ENCODE data around the gene COL6A5.
"Not testable (repeated sequence)": the region's sequence is repeated elsewhere in the genome, so short reads cannot be mapped to it uniquely, and the experiment has no call there.

COL6A5 gene

DNA sequence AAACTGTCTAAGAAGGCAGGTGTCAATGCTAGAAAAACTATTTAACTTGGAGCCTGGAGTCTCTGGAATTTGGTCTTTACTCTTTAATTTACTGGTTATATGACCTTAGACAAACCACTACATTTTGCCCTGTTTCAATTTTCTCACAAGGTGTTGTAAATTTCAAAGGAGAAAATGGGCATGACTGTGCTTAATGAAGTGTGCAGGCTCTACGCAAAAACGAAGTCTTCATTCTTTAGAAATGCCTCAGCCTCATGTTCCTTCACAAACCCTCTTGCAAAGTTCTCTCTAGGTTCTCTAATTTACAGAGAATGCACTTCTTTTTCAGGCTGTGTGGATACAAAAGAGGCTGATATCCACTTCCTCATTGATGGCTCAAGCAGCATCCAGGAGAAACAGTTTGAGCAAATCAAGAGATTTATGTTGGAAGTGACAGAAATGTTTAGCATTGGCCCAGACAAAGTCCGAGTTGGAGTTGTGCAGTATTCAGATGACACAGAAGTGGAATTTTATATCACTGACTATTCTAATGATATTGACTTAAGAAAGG is 39.1 kb downstream of the COL6A5 start:
- DNase-seq (ENCODE audit: low read depth in 3 of 3, low spot score in 1 of 3): no peak

DNA sequence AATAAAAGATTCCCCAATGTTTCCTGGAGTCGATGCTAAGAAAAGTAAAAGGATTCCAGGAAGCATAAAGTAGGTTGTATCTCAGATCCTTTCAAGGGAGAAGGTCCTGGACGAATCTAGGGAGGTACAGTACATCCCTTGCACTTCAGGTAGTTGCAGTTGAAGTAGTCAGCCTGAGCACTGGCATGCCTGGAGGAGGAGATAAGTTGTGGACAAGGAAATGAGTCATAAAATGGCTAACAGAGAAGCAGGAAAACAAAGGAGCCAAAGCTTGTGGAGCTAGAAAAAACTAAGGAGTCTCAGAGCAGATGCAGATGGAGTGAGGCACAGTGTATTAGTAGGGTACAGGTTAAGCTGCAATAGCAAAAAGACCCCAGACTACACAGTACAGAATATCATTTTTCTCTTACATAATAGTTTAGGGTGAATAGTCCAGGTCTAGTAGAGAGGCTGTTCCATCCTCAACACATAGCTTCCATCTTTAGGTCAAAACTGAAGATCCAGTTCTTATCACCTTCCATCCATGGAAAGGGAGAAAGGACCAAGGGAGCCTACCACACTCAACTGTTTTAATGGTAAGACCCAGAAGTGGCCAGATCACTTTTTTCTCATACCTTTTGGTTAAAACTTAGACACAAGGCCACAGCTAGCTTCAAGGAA is 41.3 kb downstream of the COL6A5 start:
- DNase-seq (ENCODE audit: low read depth in 3 of 3, low spot score in 1 of 3): no peak

DNA sequence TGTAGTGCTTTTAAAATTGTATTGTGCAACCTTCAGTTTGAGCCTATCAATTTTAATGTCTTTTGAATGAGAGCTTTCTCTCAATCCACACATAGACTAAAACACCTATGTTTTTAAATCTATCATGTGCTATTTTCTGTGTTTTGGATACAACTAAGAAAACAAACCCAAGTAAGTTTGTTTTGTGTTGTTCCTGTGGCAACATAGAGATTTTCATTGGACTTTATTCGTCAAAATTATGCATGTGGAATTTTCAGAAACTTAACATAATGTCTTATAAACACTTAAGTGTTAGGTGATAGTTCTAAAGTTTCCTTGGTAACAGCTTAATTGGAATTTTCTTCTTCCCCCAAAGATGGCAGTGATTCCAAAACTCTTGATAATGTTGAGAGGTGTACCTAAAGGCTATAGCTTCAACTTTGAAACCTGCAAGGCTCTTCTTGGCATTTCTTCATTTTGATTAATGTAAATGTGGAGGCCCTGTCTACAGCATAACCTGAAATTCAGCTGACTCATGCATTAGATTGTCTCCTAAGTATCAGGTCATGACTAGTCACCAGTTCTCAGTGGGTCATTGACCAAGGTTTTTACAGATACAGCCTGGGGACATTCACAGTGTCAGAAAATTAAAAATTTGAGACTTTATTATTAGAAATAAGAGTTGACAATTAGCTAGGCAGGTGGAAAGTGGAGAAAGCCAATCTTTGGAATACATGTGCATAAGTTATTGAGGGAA is 44.4 kb downstream of the COL6A5 start:
- no peak for DNase-seq (ENCODE audit: low read depth in 3 of 3, low spot score in 1 of 3)

DNA sequence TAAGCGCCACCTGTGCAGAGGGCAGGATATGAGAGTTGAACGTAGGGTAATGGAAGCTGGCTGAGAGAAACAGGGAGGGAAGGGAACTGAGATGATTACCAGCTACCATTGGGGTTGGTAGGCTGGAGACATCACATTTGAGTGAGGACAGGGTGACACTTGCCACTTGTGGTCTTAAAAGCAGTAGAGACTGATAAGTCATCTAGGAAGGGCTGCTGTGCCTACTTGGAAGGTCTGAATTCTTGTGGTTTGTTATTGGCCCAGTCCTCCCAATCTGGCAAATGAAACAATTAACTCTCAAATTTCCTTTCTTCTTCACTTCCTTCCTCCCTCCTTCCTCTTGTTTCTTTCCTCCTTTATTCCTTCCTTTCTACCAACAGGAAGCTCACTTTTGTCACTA is 46.8 kb downstream of the COL6A5 start:
- no peak for DNase-seq (ENCODE audit: low read depth in 3 of 3, low spot score in 1 of 3)

DNA sequence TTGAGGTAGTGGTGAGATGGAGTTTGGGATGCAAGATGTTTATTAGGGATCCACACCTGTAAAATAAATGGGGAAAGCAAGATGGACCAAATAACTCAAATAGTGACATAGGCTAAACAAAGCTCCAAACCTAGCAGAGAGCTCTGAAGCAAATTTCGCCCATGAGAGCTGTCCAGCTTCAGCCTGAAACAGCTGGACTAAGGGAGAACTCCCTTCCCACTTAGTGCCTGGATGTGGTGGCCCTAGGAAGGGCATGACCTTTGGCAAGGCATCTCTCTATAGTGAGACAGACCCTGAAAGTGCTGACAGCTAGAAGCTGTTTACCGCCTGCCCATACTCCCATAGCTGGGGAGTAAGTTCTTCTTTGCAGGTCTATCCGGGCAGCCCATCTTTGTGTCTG is 48.1 kb downstream of the COL6A5 start:
- DNase-seq (ENCODE audit: low read depth in 3 of 3, low spot score in 1 of 3): no peak

DNA sequence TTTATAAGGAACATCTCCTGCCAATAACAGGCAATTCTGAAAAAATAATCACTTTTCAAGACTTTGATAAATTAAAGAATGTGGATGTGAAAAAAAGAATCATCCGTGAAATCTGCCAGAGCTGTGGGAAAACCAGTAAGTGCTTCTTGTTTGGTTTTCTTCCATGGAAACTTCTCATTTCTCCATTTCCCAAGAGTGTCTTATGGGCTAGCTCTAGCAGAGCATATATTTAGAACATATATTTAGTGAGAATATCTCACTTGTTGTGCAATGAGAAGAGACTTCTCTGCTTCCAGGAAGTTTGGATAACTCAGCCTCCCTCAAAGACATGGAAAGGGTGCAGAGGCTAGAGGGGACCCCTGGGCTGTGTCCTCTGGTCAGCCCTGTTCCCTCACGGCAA is 49.9 kb downstream of the COL6A5 start:
- DNase-seq (ENCODE audit: low read depth in 3 of 3, low spot score in 1 of 3): no peak

DNA sequence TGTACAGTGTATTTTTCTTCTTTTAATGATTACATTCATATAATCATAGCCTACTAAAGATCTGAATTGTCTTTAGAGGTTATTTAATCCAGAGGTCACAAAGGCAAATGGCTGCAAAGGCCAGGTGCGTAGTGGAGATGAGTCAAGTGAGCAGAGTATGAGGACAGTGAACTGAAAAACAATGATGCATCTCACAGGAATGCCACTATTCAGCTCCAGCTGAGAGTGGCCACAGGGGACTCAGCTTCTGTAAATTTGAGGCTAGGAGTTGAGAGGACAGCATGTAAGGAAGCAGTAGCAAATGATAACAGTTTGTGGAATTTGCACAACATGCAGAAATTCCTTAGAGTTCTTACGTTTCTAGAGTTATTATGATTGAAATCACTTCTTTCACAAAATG is 50.4 kb downstream of the COL6A5 start:
- DNase-seq (ENCODE audit: low read depth in 3 of 3, low spot score in 1 of 3): no peak

DNA sequence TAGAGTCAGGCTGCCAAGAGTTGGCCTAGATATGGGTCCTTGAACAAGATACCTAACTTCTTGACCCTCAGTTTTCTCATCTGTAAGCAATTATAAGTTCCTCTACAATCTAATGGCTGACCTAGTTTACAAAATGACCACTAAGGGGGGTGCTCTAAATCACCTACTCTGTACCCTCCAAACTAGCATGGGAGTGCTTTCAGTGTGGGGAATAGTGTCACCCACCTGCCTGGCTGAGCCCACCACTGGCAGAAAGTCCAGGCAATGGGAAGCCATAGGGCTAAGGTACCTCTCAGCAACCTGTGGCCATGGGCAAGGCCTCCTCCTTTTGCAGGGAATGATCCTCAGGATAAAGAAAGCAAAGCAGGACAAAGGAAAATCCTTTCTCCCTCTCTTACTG is 58.9 kb downstream of the COL6A5 start:
- DNase-seq (ENCODE audit: low read depth in 3 of 3, low spot score in 1 of 3): no peak

DNA sequence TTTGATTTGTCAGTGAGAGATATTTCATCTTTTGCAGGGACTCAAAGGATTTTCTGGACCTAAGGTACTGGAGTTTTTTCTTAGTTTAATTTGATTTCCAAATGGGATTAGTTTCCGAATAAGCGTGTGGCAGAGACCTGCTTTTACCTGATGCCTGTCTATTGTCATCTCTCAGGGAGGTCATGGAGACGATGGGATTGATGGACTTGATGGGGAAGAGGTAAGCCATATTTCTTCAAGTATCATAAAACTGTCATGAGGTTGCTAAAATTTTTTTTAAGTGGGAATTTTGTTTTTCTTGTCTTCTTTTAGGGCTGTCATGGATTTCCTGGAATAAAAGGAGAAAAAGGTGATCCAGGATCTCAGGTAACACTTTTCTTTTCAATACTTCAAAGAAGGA is 60.5 kb downstream of the COL6A5 start:
- DNase-seq (ENCODE audit: low read depth in 3 of 3, low spot score in 1 of 3): no peak

DNA sequence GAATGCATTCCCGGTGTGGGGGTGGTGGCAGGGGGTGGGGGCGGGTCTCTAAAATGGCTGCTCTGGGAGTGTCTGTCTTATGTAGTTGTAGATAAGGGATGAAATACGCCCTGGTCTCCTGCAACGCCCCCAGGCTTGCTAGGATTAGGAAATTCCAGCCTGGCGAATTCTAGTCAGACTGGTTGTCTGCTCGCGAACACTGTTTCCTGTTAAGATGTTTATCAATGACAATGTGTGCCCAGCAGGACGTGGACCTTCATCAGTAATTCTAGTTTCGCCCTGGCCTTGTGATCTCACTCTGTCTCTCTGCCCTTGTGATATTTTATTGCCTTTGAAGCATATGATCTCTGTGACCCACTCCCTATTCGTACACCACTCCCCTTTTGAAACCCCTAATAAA is 62.8 kb downstream of the COL6A5 start:
- DNase-seq (ENCODE audit: low read depth in 3 of 3, low spot score in 1 of 3): not testable (repeated sequence)

DNA sequence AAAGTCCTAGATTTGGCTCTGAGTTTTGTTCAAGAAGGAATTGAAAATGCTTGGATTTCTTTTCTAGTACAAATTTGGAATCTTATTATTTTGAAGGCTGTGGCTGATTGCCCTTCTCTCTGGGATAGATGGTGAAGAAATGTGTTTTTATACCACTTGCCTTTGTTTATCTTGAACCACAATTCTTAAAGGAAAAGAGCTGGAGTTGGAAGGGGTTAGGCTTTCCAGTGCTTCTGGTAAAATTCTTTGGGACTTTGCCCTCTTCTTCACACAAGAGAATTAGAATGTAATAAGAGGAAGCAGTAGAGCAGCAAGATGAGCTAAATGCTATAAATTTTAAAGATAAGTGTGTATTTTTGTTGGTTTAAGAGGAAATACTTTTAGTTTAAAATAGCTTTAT is 65.8 kb downstream of the COL6A5 start:
- no peak for DNase-seq (ENCODE audit: low read depth in 3 of 3, low spot score in 1 of 3)

DNA sequence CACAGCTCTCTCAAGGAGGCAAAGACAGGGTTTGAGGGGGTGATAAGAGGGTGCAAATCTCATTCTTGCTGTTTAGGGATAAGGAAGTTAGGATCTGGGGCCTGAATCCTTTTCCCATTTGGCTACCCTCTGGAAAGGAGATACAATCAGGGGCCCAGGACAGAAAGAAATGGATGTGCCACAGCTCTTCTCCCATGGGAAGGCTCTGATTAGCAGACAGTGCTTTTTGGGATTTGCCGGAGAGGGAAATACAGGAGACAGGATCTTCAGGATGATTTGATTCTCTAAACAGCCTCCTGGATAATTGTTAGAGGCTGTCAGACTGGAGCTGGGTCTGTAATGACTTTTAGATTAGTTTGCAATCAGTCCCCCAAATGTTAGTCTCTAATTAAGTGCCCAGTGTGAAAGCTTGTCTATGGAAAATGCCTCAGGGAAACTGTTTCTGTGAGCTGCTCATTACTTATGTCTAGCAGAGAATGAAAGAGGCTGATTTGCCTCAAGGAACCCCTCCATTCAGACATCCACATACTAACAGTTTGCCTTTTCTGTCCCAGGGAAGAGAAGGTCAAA is 67.6 kb downstream of the COL6A5 start:
- no peak for DNase-seq (ENCODE audit: low read depth in 3 of 3, low spot score in 1 of 3)

DNA sequence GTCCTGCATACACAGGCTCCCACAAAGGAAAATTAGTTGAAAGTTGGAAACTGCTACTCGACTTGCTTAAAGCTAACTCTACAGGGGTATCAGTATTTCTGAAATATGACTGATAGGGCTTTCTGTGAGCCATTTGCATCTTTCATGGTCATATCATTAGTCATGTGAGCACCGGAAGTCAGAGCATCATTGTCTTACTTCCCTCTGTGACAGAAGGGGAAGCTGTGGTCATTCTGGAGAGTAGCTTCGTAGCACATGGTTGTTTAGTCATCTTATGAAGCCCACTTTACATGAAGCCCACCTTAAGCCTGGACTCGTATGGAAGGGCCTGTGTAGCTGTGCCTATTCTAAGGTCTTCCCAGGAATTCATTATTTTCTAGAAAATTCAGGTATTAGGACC is 69.0 kb downstream of the COL6A5 start:
- no peak for DNase-seq (ENCODE audit: low read depth in 3 of 3, low spot score in 1 of 3)

DNA sequence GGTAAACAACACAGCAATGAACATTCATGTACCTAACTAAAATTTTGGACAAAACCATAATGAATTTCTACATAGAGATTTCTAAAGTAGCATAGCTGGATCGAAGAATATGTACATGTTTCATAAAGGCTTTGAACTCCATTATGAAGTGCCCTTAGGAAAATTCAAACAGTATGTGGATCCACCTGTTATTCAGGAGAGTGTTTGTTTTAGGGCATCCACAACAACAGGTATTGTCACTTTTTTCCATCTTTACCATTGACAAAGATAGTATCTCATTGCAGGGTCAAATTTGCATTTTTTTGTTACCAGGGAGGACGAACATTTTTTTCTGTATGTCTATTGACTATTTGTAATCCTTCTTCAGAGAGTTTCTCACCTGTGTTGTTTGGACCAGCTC is 75.0 kb downstream of the COL6A5 start:
- DNase-seq (ENCODE audit: low read depth in 3 of 3, low spot score in 1 of 3): no peak

DNA sequence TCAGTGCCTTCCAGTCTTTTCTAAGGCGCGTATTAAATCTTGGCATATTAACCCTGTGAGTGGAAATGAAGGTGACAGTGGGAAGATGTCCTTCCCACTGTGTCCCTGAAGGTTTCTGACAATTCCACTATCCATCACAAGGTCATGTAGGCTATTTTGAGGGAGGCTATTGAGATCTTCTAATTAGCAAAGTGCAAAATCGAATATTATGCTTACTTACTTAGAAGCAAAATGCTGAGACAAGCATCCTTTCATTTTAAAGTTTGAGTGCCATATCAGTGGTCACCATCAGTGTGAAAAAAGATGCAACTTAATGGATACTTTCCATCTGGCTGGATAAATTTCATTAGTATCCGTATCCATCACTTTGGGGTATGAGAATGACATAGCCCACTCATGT is 77.6 kb downstream of the COL6A5 start:
- no peak for DNase-seq (ENCODE audit: low read depth in 3 of 3, low spot score in 1 of 3)

DNA sequence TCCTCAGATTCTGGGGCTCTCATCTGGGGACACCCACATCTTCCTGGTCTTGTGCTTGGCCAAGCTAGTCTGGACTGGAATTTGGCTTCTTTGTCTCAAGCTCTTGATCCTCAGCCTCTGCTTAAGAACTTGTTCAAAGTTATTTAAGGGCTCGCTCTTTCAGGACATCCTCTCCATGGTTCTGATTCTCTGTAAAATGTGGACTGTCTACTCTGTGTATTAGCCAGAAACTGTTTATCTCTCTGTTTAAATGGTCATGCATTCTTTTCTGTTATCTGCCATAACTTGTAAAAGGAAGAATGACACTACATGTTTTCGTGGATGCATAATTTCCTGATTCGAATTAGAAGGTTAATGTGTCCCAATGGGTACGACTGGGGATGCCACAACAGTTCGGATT is 79.4 kb downstream of the COL6A5 start:
- DNase-seq (ENCODE audit: low read depth in 3 of 3, low spot score in 1 of 3): no peak

DNA sequence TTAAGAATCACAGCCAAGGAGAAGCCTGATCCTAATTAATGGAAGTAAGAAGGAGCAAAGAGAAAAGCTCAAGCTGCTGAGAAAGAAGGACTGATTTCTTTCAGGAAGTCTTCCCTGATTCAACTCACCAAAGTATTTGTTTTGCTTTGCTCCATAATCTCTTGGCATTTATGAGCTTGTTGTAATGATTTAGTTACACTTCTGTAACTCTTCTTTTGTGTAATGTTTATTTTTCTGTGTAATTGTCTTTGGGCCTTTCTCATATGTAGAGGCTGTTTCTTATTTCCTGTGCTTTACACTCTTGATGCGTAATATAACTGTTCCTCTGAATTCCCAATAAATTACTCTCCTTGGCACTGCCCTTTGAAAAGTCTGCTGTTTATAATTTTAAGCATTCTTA is 80.0 kb downstream of the COL6A5 start:
- no peak for DNase-seq (ENCODE audit: low read depth in 3 of 3, low spot score in 1 of 3)

DNA sequence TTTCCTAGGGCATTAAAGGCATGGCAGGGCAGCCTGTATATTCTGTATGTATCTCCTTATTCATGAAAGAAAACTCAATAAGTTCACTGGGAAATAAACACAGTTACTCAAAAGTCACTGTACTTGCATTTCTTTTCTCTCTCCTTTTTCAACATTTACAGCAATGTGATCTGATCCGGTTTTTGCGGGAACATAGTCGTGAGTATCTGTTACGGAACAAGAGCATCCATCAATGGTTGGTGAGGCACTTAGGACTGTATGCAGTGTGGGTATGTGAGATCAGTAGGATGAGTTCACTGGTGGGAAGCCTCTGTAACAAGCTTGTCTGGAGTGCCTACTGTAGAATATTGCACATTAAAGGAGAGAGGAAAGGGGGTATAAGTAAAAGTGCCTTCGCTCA is 80.7 kb downstream of the COL6A5 start:
- no peak for DNase-seq (ENCODE audit: low read depth in 3 of 3, low spot score in 1 of 3)

DNA sequence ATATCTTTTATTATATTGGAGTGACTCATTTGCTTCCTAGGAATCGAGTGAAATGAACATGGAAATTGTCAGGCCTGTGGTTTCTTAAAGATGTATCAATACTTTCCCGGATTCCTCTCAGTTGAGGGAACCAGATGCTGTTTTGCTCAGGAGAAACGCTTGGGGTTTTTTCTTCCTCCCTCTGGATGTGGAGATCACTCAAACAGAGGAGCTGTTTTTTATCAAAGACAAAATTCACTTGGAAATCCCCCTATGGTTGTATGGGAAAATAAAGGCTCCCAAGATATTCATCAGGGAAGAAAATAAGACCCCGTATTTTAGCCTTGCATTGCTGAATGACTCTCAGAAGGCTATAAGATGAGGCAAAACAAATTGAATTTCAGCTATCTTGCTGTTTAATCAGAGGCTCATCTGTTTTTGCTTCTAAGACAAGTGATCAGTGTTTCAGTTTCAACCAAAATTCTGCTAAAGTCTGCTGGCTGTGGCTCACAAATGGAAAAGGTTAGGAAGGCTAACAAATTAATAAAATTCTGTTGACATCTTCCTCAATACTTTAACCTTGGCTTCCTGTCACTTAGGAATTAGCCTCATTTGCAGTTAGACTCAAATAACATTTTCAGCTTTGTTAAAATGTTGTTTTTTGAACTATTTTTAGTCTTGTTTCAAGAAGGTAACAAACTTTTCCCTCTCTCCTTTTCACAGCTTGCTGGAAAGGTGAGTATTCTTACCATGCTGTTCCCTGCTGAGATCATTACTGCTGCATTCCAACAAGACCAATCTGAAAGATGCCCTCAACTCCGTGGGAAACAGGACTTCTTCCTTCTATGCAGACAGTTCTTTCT is 83.6 kb downstream of the COL6A5 start:
- no peak for DNase-seq (ENCODE audit: low read depth in 3 of 3, low spot score in 1 of 3)

DNA sequence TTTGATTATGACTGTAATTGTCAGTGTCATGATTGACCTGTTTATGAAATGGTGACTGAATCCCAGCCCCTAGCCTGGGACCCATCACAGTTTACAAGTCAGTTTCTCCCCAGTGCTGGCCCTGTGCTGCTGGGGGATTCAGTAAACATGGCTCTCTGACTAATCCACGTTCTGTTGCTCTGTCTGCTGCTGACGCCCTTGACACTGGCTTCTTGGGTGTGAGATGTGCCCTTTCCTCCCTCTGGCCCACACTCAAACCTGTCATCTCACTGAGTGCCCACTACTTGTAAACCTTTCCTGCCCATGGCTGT is 84.2 kb downstream of the COL6A5 start:
- no peak for DNase-seq (ENCODE audit: low read depth in 3 of 3, low spot score in 1 of 3)

DNA sequence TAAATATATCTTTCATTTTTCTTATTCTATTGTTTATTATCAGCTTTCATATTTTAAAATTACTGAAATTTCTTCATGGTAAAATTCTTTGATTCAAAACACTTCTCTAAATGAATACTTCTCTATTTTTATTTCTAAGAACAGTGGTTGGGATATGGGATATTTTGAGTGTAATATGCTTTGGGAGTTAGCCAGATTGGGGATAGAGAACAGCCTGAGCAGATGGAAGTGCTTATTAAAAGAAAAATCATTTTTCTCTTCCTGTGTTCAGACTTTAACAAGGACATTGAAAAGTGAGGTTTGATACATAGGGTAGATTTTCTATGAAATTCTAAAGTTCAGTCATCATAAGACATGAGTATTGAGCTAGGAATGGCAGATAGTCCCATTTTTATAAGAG is 84.8 kb downstream of the COL6A5 start:
- no peak for DNase-seq (ENCODE audit: low read depth in 3 of 3, low spot score in 1 of 3)

DNA sequence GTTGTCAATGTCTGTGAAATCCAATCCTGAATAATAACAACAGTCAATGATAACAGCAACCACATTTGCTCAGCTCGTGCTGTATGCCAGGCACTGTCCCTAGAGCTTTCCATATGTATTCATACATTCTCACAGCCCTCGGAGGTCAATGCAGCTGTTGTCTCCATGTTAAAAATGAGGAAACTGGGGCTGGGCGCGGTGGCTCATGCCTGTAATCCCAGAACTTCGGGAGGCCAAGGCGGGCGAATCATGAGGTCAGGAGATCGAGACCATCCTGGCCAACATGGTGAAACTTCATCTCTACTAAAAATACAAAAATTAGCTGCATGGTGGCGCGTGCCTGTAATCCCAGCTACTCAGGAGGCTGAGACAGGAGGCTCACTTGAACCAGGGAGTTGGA is 86.6 kb downstream of the COL6A5 start:
- not testable (repeated sequence) for DNase-seq (ENCODE audit: low read depth in 3 of 3, low spot score in 1 of 3)

Data from stimulated activated CD4-positive, alpha-beta T cell treated with anti-CD3 and anti-CD28 coated beads, TNF-alpha, amount 100 ng/mL, for 1 hour (primary cell).